Right forelimb (tissue), 1 donor: ENCODE results near the gene SERTAD3.
A peak's percentile ranks its signal among the peaks of the same experiment; 100 is the strongest.

Source experiments
- DNase-seq: peaks from one replicate; pipeline ENCODE4 v3.0.0-alpha.2; 2018

Gene SERTAD3

GRCh38 chr19:40407714-40408597 is 36.2 kb downstream of the SERTAD3 start:
- no peak for DNase-seq

GRCh38 chr19:40403262-40403984 is 40.7 kb downstream of the SERTAD3 start:
- DNase-seq: peak; percentile 96

GRCh38 chr19:40400559-40400958 is 43.6 kb downstream of the SERTAD3 start:
- DNase-seq: no peak

- no peak for DNase-seq
These were observed 45.6 kb downstream of the SERTAD3 start for GRCh38 chr19:40398417-40399131.

- no peak for DNase-seq
These were observed 46.6 kb downstream of the SERTAD3 start for GRCh38 chr19:40397568-40397906.

- no peak for DNase-seq
These were observed 47.1 kb downstream of the SERTAD3 start for GRCh38 chr19:40396886-40397567.

- no peak for DNase-seq
These were observed 48.2 kb downstream of the SERTAD3 start for GRCh38 chr19:40395956-40396355.

- DNase-seq: no peak
These were observed 49.3 kb downstream of the SERTAD3 start for GRCh38 chr19:40394816-40395210.

- DNase-seq: no peak
These were observed 50.0 kb downstream of the SERTAD3 start for GRCh38 chr19:40393894-40394815.

- DNase-seq: no peak
These were observed 51.1 kb downstream of the SERTAD3 start for GRCh38 chr19:40392894-40393517.

GRCh38 chr19:40392123-40392522 is 52.0 kb downstream of the SERTAD3 start:
- no peak for DNase-seq
